ENCODE data around the gene NOSIP.

NOSIP gene

GRCh38 chr19:49602806-49603205 lies 22.4 kb upstream of the NOSIP start:
- peaks cover 76% of the 10 kb centered on the region for H3K36me3 ChIP-seq (ENCODE audit: insufficient read depth, low read length)
- H3K9me3 ChIP-seq (ENCODE audit: low read length), result no peaks in the 10 kb centered on the region
- no peak overlapping the region for H3K4me3 ChIP-seq (ENCODE audit: low read length)
- no peak overlapping the region for H2AFZ ChIP-seq (ENCODE audit: low read depth, low read length)
- H3K4me1 ChIP-seq (ENCODE audit: insufficient read depth, low read length), result no peaks in the 10 kb centered on the region
- H3K27me3 ChIP-seq (ENCODE audit: insufficient read depth, low read length), result no peaks in the 10 kb centered on the region

DNA sequence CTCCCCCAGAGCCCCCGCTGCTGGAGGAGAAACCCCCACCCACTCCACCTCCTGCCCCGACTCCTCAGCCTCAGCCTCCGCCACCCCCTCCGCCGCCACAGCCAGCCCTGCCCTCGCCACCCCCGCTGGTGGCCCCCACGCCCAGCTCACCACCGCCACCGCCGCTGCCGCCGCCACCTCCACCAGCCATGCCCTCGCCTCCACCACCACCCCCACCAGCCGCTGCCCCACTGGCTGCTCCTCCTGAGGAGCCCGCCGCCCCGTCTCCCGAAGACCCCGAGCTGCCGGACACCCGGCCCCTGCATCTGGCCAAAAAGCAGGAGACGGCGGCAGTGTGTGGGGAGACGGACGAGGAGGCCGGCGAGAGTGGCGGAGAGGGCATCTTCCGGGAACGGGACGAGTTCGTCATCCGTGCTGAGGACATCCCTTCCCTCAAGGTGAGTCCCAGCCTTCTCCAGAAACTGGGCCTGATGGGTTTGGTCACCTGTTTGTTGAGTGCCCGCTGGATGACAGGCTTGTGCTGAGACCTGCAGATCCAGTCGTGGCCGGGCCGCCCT lies 21.2 kb upstream of the NOSIP start:
- Histone ChIP-seq H3K9me3 (ENCODE audit: low read length) (no peaks in the 10 kb centered on the region), H3K36me3 (ENCODE audit: insufficient read depth, low read length) (peaks cover 73% of the 10 kb centered on the region), H2AFZ (ENCODE audit: low read depth, low read length) (no peak overlapping the region), H3K4me3 (ENCODE audit: low read length) (no peak overlapping the region), H3K27me3 (ENCODE audit: insufficient read depth, low read length) (no peaks in the 10 kb centered on the region), H3K4me1 (ENCODE audit: insufficient read depth, low read length) (no peaks in the 10 kb centered on the region)

DNA sequence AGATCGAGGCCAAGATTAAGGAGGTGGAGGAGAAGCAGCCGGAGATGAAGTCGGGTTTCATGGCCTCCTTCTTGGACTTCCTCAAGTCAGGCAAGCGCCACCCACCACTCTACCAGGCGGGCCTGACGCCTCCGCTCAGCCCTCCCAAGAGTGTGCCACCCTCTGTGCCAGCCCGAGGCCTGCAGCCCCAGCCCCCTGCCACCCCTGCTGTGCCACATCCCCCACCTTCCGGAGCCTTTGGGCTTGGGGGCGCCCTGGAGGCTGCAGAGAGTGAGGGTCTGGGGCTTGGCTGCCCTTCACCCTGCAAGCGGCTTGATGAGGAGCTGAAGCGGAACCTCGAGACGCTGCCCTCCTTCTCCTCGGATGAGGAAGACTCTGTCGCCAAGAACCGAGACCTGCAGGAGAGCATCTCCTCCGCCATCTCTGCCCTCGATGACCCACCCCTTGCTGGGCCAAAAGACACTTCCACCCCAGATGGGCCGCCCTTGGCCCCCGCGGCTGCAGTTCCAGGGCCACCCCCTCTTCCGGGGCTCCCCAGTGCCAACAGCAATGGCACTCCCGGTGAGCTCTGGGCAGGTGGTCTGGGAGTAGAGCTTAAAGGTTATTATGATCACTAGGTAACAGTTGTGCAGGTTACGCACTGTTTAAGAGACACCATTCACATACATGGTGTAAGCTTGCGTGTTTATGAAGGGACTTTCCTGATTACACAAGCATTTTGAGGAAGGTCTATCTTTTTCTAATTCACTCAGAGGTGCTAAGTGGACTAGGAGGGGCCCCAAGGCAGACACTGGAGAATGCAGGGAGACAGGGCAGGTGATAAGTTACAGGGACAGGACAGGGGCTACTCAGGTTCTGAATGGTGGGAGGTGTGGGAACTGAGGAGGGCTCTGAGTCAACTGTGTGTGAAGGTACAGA lies 19.3 kb upstream of the NOSIP start:
- Histone ChIP-seq H3K4me1 (ENCODE audit: insufficient read depth, low read length) (no peaks in the 10 kb centered on the region), H3K36me3 (ENCODE audit: insufficient read depth, low read length) (peaks cover 72% of the 10 kb centered on the region), H3K27me3 (ENCODE audit: insufficient read depth, low read length) (no peaks in the 10 kb centered on the region), H2AFZ (ENCODE audit: low read depth, low read length) (no peak overlapping the region), H3K9me3 (ENCODE audit: low read length) (no peaks in the 10 kb centered on the region), H3K4me3 (ENCODE audit: low read length) (no peak overlapping the region)

DNA sequence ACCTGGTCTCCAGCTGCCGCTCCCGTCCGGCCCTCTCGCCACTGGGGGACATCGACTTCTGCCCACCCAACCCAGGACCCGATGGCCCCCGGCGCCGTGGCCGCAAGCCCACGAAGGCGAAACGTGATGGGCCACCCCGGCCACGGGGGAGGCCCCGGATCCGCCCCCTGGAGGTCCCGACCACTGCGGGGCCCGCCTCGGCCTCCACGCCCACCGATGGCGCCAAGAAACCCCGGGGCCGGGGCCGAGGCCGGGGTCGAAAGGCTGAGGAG lies 17.3 kb upstream of the NOSIP start:
- Histone ChIP-seq H3K36me3 (ENCODE audit: insufficient read depth, low read length) (peaks cover 68% of the 10 kb centered on the region), H3K27me3 (ENCODE audit: insufficient read depth, low read length) (no peaks in the 10 kb centered on the region), H2AFZ (ENCODE audit: low read depth, low read length) (no peak overlapping the region), H3K4me1 (ENCODE audit: insufficient read depth, low read length) (peaks cover 13% of the 10 kb centered on the region), H3K9me3 (ENCODE audit: low read length) (no peaks in the 10 kb centered on the region), H3K4me3 (ENCODE audit: low read length) (no peak overlapping the region)

DNA sequence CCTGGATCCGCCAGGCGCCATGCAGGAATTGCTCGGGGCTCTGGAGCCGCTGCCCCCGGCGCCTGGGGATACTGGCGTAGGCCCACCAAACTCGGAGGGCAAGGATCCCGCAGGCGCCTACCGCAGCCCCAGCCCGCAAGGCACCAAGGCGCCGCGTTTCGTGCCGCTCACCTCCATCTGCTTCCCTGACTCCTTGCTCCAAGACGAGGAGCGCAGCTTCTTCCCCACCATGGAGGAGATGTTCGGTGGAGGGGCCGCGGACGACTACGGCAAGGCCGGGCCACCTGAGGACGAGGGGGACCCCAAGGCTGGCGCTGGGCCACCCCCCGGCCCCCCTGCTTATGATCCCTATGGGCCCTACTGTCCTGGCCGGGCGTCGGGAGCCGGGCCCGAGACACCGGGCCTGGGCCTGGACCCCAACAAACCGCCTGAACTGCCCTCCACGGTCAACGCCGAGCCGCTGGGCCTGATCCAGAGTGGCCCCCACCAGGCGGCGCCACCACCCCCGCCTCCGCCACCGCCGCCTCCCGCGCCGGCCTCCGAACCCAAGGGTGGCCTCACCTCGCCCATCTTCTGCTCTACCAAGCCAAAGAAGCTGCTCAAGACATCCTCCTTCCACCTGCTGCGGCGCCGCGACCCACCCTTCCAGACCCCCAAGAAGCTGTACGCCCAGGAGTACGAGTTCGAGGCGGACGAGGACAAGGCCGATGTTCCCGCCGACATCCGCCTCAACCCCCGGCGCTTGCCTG lies 16.8 kb upstream of the NOSIP start:
- Histone ChIP-seq H3K9me3 (ENCODE audit: low read length) (no peaks in the 10 kb centered on the region), H3K4me3 (ENCODE audit: low read length) (no peak overlapping the region), H3K27me3 (ENCODE audit: insufficient read depth, low read length) (no peaks in the 10 kb centered on the region), H2AFZ (ENCODE audit: low read depth, low read length) (no peak overlapping the region), H3K36me3 (ENCODE audit: insufficient read depth, low read length) (peaks cover 63% of the 10 kb centered on the region), H3K4me1 (ENCODE audit: insufficient read depth, low read length) (peaks cover 18% of the 10 kb centered on the region)

DNA sequence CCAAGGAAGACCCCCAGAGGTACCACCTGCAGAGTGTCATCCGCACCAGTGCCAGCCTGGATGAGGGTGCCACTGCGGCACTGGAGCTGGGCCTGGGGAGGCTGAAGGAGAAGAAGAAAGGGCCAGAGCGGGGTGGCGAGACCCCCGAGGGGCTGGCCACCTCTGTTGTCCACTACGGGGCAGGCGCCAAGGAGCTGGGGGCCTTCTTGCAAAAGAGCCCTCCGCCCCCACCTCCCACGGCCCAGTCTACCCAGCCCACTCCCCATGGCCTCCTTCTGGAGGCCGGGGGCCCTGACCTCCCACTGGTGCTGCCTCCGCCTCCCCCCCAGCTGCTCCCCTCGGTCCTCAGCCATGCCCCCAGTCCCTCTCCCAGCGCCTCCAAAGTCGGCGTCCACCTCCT lies 16.1 kb upstream of the NOSIP start:
- Histone ChIP-seq H2AFZ (ENCODE audit: low read depth, low read length) (no peak overlapping the region), H3K36me3 (ENCODE audit: insufficient read depth, low read length) (peaks cover 56% of the 10 kb centered on the region), H3K4me1 (ENCODE audit: insufficient read depth, low read length) (peaks cover 18% of the 10 kb centered on the region), H3K4me3 (ENCODE audit: low read length) (no peak overlapping the region), H3K9me3 (ENCODE audit: low read length) (no peaks in the 10 kb centered on the region), H3K27me3 (ENCODE audit: insufficient read depth, low read length) (no peaks in the 10 kb centered on the region)

- H2AFZ ChIP-seq (ENCODE audit: low read depth, low read length), result no peak overlapping the region
- H3K9me3 ChIP-seq (ENCODE audit: low read length), result no peaks in the 10 kb centered on the region
- H3K27me3 ChIP-seq (ENCODE audit: insufficient read depth, low read length), result no peaks in the 10 kb centered on the region
- H3K36me3 ChIP-seq (ENCODE audit: insufficient read depth, low read length), result peaks cover 53% of the 10 kb centered on the region
- H3K4me1 ChIP-seq (ENCODE audit: insufficient read depth, low read length), result peaks cover 18% of the 10 kb centered on the region
- no peak overlapping the region for H3K4me3 ChIP-seq (ENCODE audit: low read length)
Observed at GRCh38 chr19:49595819-49596404, 15.6 kb upstream of the NOSIP start.

- Histone ChIP-seq H3K27me3 (ENCODE audit: insufficient read depth, low read length) (no peaks in the 10 kb centered on the region), H2AFZ (ENCODE audit: low read depth, low read length) (no peak overlapping the region), H3K36me3 (ENCODE audit: insufficient read depth, low read length) (peaks cover 47% of the 10 kb centered on the region), H3K4me3 (ENCODE audit: low read length) (no peak overlapping the region), H3K9me3 (ENCODE audit: low read length) (no peaks in the 10 kb centered on the region), H3K4me1 (ENCODE audit: insufficient read depth, low read length) (peaks cover 24% of the 10 kb centered on the region)
Observed at GRCh38 chr19:49594993-49595818, 14.8 kb upstream of the NOSIP start.

DNA sequence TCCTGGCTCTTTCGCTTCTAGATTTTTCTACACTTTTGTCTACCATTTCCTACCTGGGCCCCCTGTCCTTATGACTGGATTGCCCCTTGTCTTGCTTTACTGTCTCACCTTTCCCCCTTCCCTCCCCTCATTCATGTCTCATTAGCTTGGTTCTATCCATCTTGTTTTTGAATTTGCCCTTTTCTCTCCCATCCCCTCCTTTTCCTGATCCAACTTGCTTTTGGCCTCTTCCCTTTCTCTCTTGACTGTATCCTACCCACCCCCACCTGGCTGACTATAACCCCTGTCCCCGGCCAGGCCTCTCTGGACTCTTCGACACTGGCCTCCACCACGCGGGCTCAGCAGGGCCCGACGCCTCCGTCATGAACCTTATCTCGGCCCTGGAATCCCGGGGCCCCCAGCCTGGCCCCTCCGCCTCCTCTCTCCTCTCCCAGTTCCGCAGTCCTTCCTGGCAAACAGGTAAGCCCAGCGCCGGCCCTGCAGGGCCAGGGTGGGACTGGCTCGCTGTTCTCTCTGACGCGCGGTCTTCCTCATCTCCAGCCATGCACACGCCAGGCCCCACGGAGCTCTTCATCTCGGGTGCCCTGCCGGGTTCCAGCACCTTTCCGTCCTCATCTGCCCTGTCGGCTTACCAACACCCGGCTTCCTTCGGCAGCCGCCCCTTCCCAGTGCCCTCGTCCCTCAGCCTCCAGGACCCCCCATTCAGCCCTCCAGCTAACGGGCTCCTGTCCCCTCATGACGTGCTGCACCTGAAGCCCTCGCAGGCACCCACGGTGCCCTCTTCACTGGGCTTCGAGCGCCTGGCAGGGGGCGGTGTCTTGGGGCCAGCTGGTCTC lies 14.0 kb upstream of the NOSIP start:
- Histone ChIP-seq H3K4me1 (ENCODE audit: insufficient read depth, low read length) (peaks cover 24% of the 10 kb centered on the region), H3K36me3 (ENCODE audit: insufficient read depth, low read length) (peaks cover 39% of the 10 kb centered on the region), H3K4me3 (ENCODE audit: low read length) (no peak overlapping the region), H2AFZ (ENCODE audit: low read depth, low read length) (no peak overlapping the region), H3K9me3 (ENCODE audit: low read length) (no peaks in the 10 kb centered on the region), H3K27me3 (ENCODE audit: insufficient read depth, low read length) (no peaks in the 10 kb centered on the region)

DNA sequence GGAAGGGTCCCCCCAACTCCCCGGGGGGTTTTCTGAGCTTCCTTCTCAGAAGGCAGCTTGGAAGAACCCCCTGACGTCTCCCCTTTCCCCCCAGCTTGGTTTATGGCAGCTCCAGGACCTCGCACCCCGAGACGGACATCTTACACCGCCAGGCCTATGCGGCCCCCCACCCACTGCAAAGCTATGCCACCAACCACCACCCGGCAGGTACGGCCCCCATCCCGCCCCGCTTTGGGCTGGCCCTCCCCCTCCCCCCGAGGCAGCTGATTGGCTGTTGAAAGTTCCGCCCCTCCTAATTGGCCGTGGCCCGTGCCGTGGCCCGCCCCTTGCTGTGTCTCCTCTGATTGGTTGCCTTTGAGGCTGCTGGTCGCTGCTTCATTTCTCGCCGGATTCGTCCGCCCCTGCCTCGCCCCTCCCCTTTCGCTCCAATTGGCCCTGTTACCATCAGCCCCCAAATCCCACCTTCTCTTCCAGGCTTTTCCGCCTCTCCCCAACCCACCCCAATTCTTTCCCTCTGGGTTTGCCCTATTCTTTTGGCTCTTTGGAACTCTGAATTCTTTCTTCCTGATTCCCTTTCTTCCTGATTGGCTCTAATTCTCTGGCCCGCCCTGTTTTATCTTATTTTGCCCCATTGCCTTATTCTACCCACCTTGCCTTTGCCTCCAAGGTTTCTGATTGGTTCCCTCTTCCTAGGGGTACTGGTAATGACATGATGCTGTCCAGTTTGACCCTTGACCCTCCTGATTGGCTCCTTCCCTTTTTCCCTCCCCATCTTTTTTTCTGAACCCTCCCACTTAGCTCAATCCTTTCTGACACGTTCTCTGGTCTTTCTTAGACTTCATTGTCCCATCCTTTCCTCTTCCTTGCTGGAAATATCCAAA lies 13.1 kb upstream of the NOSIP start:
- Histone ChIP-seq H3K4me1 (ENCODE audit: insufficient read depth, low read length) (peaks cover 24% of the 10 kb centered on the region), H3K9me3 (ENCODE audit: low read length) (no peaks in the 10 kb centered on the region), H3K4me3 (ENCODE audit: low read length) (peak overlapping the region; percentile 100), H3K36me3 (ENCODE audit: insufficient read depth, low read length) (peaks cover 30% of the 10 kb centered on the region), H2AFZ (ENCODE audit: low read depth, low read length) (no peak overlapping the region), H3K27me3 (ENCODE audit: insufficient read depth, low read length) (no peaks in the 10 kb centered on the region)

GRCh38 chr19:49592486-49593232 lies 12.3 kb upstream of the NOSIP start:
- Histone ChIP-seq H3K36me3 (ENCODE audit: insufficient read depth, low read length) (peaks cover 25% of the 10 kb centered on the region), H3K4me1 (ENCODE audit: insufficient read depth, low read length) (peaks cover 24% of the 10 kb centered on the region), H3K27me3 (ENCODE audit: insufficient read depth, low read length) (no peaks in the 10 kb centered on the region), H2AFZ (ENCODE audit: low read depth, low read length) (no peak overlapping the region), H3K9me3 (ENCODE audit: low read length) (no peaks in the 10 kb centered on the region), H3K4me3 (ENCODE audit: low read length) (peak overlapping the region; percentile 100)
